HEK293 (cell line): ENCODE measurements around the gene ZNF543.

Experiments used
- SETDB1 ChIP-seq: IDR thresholded peaks from one replicate; pipeline ENCODE4 v1.6.1; 2017; ENCODE audit warnings: mild to moderate bottlenecking, low read length, moderate library complexity, mixed read lengths; ENCODE audit not compliant: insufficient read length
- ZBTB1 ChIP-seq: fragments of 450-650 bp; formaldehyde crosslinking; IDR thresholded peaks from 2 replicates; pipeline ENCODE4 v1.5.1; 2016; ENCODE audit warnings: missing biosample characterization, missing genetic modification characterization
- ZNF157 ChIP-seq: fragments of 450-650 bp; formaldehyde crosslinking; IDR thresholded peaks from 2 replicates; pipeline ENCODE4 v1.5.1; 2016; ENCODE audit warnings: missing biosample characterization, missing genetic modification characterization
- ZNF239 ChIP-seq: fragments of 450-650 bp; formaldehyde crosslinking; IDR thresholded peaks from 2 replicates; pipeline ENCODE4 v1.5.1; 2016; ENCODE audit warnings: missing biosample characterization, missing genetic modification characterization

- no peak for TF ChIP-seq ZBTB1 (tag by site-specific recombination)
- TF ChIP-seq SETDB1, result no peak
- TF ChIP-seq ZNF157 (tag by site-specific recombination), result no peak
- no peak for TF ChIP-seq ZNF239 (tag by site-specific recombination)
Observed at GRCh38 chr19:57334191-57334590, 13.9 kb downstream of the ZNF543 start.
